ENCODE data around the gene IRX2.

Gene IRX2

GRCh38 chr5:2764581-2764980 lies 13.1 kb upstream of the IRX2 start:
- H3K36me3 ChIP-seq (ENCODE audit: insufficient read depth, low read depth, low read length): no peaks in the 10 kb centered on the region
- no peaks in the 10 kb centered on the region for H3K9me3 ChIP-seq (ENCODE audit: insufficient read depth, low read depth, low read length)
- H3K4me3 ChIP-seq (ENCODE audit: low read length): no peak overlapping the region
- peaks cover 15% of the 10 kb centered on the region for H3K27me3 ChIP-seq (ENCODE audit: insufficient read depth, low read length)
- no peak overlapping the region for H3K9ac ChIP-seq (ENCODE audit: low read depth, low read length)
- H3K27ac ChIP-seq (ENCODE audit: low read length): no peak overlapping the region
- H3K4me1 ChIP-seq (ENCODE audit: insufficient read depth, low read length): peaks cover 9% of the 10 kb centered on the region; the same call in 1 of the 2 replicates

GRCh38 chr5:2763533-2763794 lies 12.0 kb upstream of the IRX2 start:
- H3K36me3 ChIP-seq (ENCODE audit: insufficient read depth, low read depth, low read length): no peaks in the 10 kb centered on the region
- H3K4me1 ChIP-seq (ENCODE audit: insufficient read depth, low read length): peaks cover 14% of the 10 kb centered on the region; the same call in 1 of the 2 replicates
- H3K27me3 ChIP-seq (ENCODE audit: insufficient read depth, low read length): peaks cover 26% of the 10 kb centered on the region
- no peak overlapping the region for H3K9ac ChIP-seq (ENCODE audit: low read depth, low read length)
- no peak overlapping the region for H3K27ac ChIP-seq (ENCODE audit: low read length)
- no peak overlapping the region for H3K4me3 ChIP-seq (ENCODE audit: low read length)
- peaks cover 2% of the 10 kb centered on the region; the same call in 1 of the 2 replicates for H3K9me3 ChIP-seq (ENCODE audit: insufficient read depth, low read depth, low read length)

- H3K4me3 ChIP-seq (ENCODE audit: low read length): no peak overlapping the region
- H3K4me1 ChIP-seq (ENCODE audit: insufficient read depth, low read length): peaks cover 17% of the 10 kb centered on the region; the same call in 1 of the 2 replicates
- peaks cover 2% of the 10 kb centered on the region; the same call in 1 of the 2 replicates for H3K9me3 ChIP-seq (ENCODE audit: insufficient read depth, low read depth, low read length)
- H3K36me3 ChIP-seq (ENCODE audit: insufficient read depth, low read depth, low read length): no peaks in the 10 kb centered on the region
- no peak overlapping the region for H3K27ac ChIP-seq (ENCODE audit: low read length)
- H3K9ac ChIP-seq (ENCODE audit: low read depth, low read length): no peak overlapping the region
- peaks cover 32% of the 10 kb centered on the region for H3K27me3 ChIP-seq (ENCODE audit: insufficient read depth, low read length)
Observed at GRCh38 chr5:2762744-2763532, 11.5 kb upstream of the IRX2 start.

GRCh38 chr5:2761921-2762488 lies 10.5 kb upstream of the IRX2 start:
- Histone ChIP-seq H3K4me1 (ENCODE audit: insufficient read depth, low read length) (peaks cover 21% of the 10 kb centered on the region; the same call in 1 of the 2 replicates), H3K9me3 (ENCODE audit: insufficient read depth, low read depth, low read length) (peaks cover 2% of the 10 kb centered on the region; the same call in 1 of the 2 replicates), H3K36me3 (ENCODE audit: insufficient read depth, low read depth, low read length) (no peaks in the 10 kb centered on the region), H3K27me3 (ENCODE audit: insufficient read depth, low read length) (peaks cover 41% of the 10 kb centered on the region), H3K4me3 (ENCODE audit: low read length) (no peak overlapping the region), H3K27ac (ENCODE audit: low read length) (no peak overlapping the region), H3K9ac (ENCODE audit: low read depth, low read length) (no peak overlapping the region; the same call in 1 of the 2 replicates)

- peaks cover 27% of the 10 kb centered on the region; the same call in 1 of the 2 replicates for H3K4me1 ChIP-seq (ENCODE audit: insufficient read depth, low read length)
- no peaks in the 10 kb centered on the region for H3K36me3 ChIP-seq (ENCODE audit: insufficient read depth, low read depth, low read length)
- no peak overlapping the region for H3K27ac ChIP-seq (ENCODE audit: low read length)
- H3K9ac ChIP-seq (ENCODE audit: low read depth, low read length): no peak overlapping the region
- peaks cover 2% of the 10 kb centered on the region; the same call in 1 of the 2 replicates for H3K9me3 ChIP-seq (ENCODE audit: insufficient read depth, low read depth, low read length)
- H3K27me3 ChIP-seq (ENCODE audit: insufficient read depth, low read length): peaks cover 56% of the 10 kb centered on the region
- H3K4me3 ChIP-seq (ENCODE audit: low read length): no peak overlapping the region
Observed at GRCh38 chr5:2759696-2760461, 8.4 kb upstream of the IRX2 start.

GRCh38 chr5:2759091-2759490 lies 7.6 kb upstream of the IRX2 start:
- H3K9me3 ChIP-seq (ENCODE audit: insufficient read depth, low read depth, low read length): peaks cover 2% of the 10 kb centered on the region; the same call in 1 of the 2 replicates
- H3K27me3 ChIP-seq (ENCODE audit: insufficient read depth, low read length): peaks cover 58% of the 10 kb centered on the region
- H3K27ac ChIP-seq (ENCODE audit: low read length): no peak overlapping the region
- H3K4me3 ChIP-seq (ENCODE audit: low read length): no peak overlapping the region
- H3K9ac ChIP-seq (ENCODE audit: low read depth, low read length): no peak overlapping the region
- peaks cover 27% of the 10 kb centered on the region; the same call in 1 of the 2 replicates for H3K4me1 ChIP-seq (ENCODE audit: insufficient read depth, low read length)
- no peaks in the 10 kb centered on the region for H3K36me3 ChIP-seq (ENCODE audit: insufficient read depth, low read depth, low read length)

GRCh38 chr5:2758632-2759031 lies 7.2 kb upstream of the IRX2 start:
- H3K4me1 ChIP-seq (ENCODE audit: insufficient read depth, low read length): peaks cover 27% of the 10 kb centered on the region; the same call in 1 of the 2 replicates
- H3K27ac ChIP-seq (ENCODE audit: low read length): no peak overlapping the region
- peaks cover 62% of the 10 kb centered on the region for H3K27me3 ChIP-seq (ENCODE audit: insufficient read depth, low read length)

GRCh38 chr5:2757563-2758351 lies 6.3 kb upstream of the IRX2 start:
- no peak overlapping the region for H3K9ac ChIP-seq (ENCODE audit: low read depth, low read length)
- H3K27me3 ChIP-seq (ENCODE audit: insufficient read depth, low read length): peaks cover 71% of the 10 kb centered on the region
- no peak overlapping the region for H3K27ac ChIP-seq (ENCODE audit: low read length)
- no peaks in the 10 kb centered on the region for H3K36me3 ChIP-seq (ENCODE audit: insufficient read depth, low read depth, low read length)
- peak overlapping the region; percentile 85 for H3K4me3 ChIP-seq (ENCODE audit: low read length)
- H3K4me1 ChIP-seq (ENCODE audit: insufficient read depth, low read length): peaks cover 27% of the 10 kb centered on the region; the same call in 1 of the 2 replicates
- H3K9me3 ChIP-seq (ENCODE audit: insufficient read depth, low read depth, low read length): peaks cover 2% of the 10 kb centered on the region; the same call in 1 of the 2 replicates

More at GRCh38 chr5:2758632-2759031, 7.2 kb upstream of the IRX2 start:
- Histone ChIP-seq H3K9ac (ENCODE audit: low read depth, low read length) (no peak overlapping the region), H3K4me3 (ENCODE audit: low read length) (no peak overlapping the region), H3K9me3 (ENCODE audit: insufficient read depth, low read depth, low read length) (peaks cover 2% of the 10 kb centered on the region; the same call in 1 of the 2 replicates), H3K36me3 (ENCODE audit: insufficient read depth, low read depth, low read length) (no peaks in the 10 kb centered on the region)

GRCh38 chr5:2756211-2757152 lies 5.0 kb upstream of the IRX2 start:
- peak overlapping the region; percentile 78 for H3K9ac ChIP-seq (ENCODE audit: low read depth, low read length)
- H3K27me3 ChIP-seq (ENCODE audit: insufficient read depth, low read length): peaks cover 79% of the 10 kb centered on the region
- no peaks in the 10 kb centered on the region for H3K36me3 ChIP-seq (ENCODE audit: insufficient read depth, low read depth, low read length)
- peaks cover 2% of the 10 kb centered on the region; the same call in 1 of the 2 replicates for H3K9me3 ChIP-seq (ENCODE audit: insufficient read depth, low read depth, low read length)
- H3K4me3 ChIP-seq (ENCODE audit: low read length): peak overlapping the region; percentile 85
- peaks cover 23% of the 10 kb centered on the region; the same call in 1 of the 2 replicates for H3K4me1 ChIP-seq (ENCODE audit: insufficient read depth, low read length)
- no peak overlapping the region for H3K27ac ChIP-seq (ENCODE audit: low read length)

GRCh38 chr5:2755681-2756171 lies 4.2 kb upstream of the IRX2 start:
- H3K9ac ChIP-seq (ENCODE audit: low read depth, low read length): peak overlapping the region; percentile 78; the same call in 1 of the 2 replicates
- peaks cover 23% of the 10 kb centered on the region; the same call in 1 of the 2 replicates for H3K4me1 ChIP-seq (ENCODE audit: insufficient read depth, low read length)
- H3K36me3 ChIP-seq (ENCODE audit: insufficient read depth, low read depth, low read length): no peaks in the 10 kb centered on the region
- peaks cover 2% of the 10 kb centered on the region; the same call in 1 of the 2 replicates for H3K9me3 ChIP-seq (ENCODE audit: insufficient read depth, low read depth, low read length)
- peaks cover 79% of the 10 kb centered on the region for H3K27me3 ChIP-seq (ENCODE audit: insufficient read depth, low read length)
- peak overlapping the region; percentile 85 for H3K4me3 ChIP-seq (ENCODE audit: low read length)
- no peak overlapping the region for H3K27ac ChIP-seq (ENCODE audit: low read length)

All from iPS-20b (cell line).